AG04450 (cell line): ENCODE results near the gene FBXO7. TPM values are rescaled to one million over a fixed set of nuclear protein-coding genes. Genes with fewer than 3 reads are reported as not detected.
"Not testable (repeated sequence)": the region's sequence is repeated elsewhere in the genome, so short reads cannot be mapped to it uniquely, and the experiment has no call there.

Experiments used
- CTCF ChIA-PET: fragments of 300-600, 350-600 bp; formaldehyde crosslinking; extraction: SDS; loops from one replicate; lab custom pipeline; 2022; ENCODE audit warnings: antibody characterized with exemption, inconsistent platforms; lab: Charles Lee
- POLR2A ChIA-PET: fragments of 350-600 bp; formaldehyde crosslinking; extraction: SDS; loops from one replicate; lab custom pipeline; 2021; ENCODE audit warnings: antibody characterized with exemption, inconsistent platforms; lab: Yijun Ruan, JAX
- DNase-seq: peaks from one replicate; pipeline ENCODE4 v3.0.0-alpha.2; 2011; ENCODE audit warnings: low read depth, low spot score
- H3K27ac ChIP-seq: one replicate; pipeline ENCODE4 v1.5.1; 2012; ENCODE audit warnings: low read depth, low read length, control low read depth
- H3K27me3 ChIP-seq: one replicate; pipeline ENCODE4 v1.6.0; 2012; ENCODE audit warnings: low read length; ENCODE audit not compliant: control insufficient read depth, insufficient read depth
- H3K4me3 ChIP-seq: 2 replicates; pipeline ENCODE4 v1.5.1; 2011; ENCODE audit warnings: mild to moderate bottlenecking, low read depth, low read length, control low read depth
- H3K9me3 ChIP-seq: 2 replicates; pipeline ENCODE4 v1.5.1; 2012; ENCODE audit warnings: low read length; ENCODE audit not compliant: control insufficient read depth, insufficient read depth
- CTCF ChIP-seq: IDR thresholded peaks from 2 replicates; pipeline ENCODE4 v1.5.1; 2011; ENCODE audit warnings: low read depth, low read length, control low read depth, inconsistent platforms
- polyA plus RNA-seq: library from polyadenylated mRNA; depleted of rRNA; stranded (reverse); fragments of >200 nt; gene quantifications from 2 replicates; pipeline ENCODE4 v1.2.3, GENCODE V29; 2011

Gene FBXO7
- polyA plus RNA-seq, 1 experiment, result 156 TPM

GRCh38 chr22:32477596-32477995, 3.0 kb downstream of the FBXO7 start:
- DNase-seq, result no peak
- ChIA-PET CTCF (interaction anchor here (1.0 to 3.3 kb wide), 4 partner anchors 10 to 540 kb away, joined by 3 to 24 read pairs (median 4); no protein-coding TSS in a partner anchor), POLR2A (no interaction called here)
- Histone ChIP-seq H3K4me3 (no peak overlapping the region), H3K27me3 (no peaks in the 10 kb centered on the region), H3K9me3 (no peaks in the 10 kb centered on the region), H3K27ac (no peak overlapping the region)
- TF ChIP-seq CTCF, result no peak

GRCh38 chr22:32478552-32478951, 3.9 kb downstream of the FBXO7 start:
- H3K4me3 ChIP-seq, H3K27ac ChIP-seq, DNase-seq, POLR2A ChIA-PET, H3K27me3 ChIP-seq, H3K9me3 ChIP-seq: not testable (repeated sequence)
- CTCF ChIA-PET, result interaction anchor here (0.6 to 1.5 kb wide), 4 partner anchors 9 to 592 kb away, joined by 3 to 4 read pairs (median 3); no protein-coding TSS in a partner anchor

GRCh38 chr22:32478994-32479393, 4.4 kb downstream of the FBXO7 start:
- ChIA-PET CTCF (interaction anchor here (0.9 kb wide), 1 partner anchor 507 kb away, joined by 4 read pairs; no protein-coding TSS in a partner anchor), POLR2A (no interaction called here)

GRCh38 chr22:32480238-32480637, 5.6 kb downstream of the FBXO7 start:
- ChIA-PET POLR2A (no interaction called here), CTCF (interaction anchor here (0.6 to 0.7 kb wide), 3 partner anchors 16 to 324 kb away, joined by 3 to 5 read pairs (median 3); no protein-coding TSS in a partner anchor)
- TF ChIP-seq CTCF, result no peak
- Histone ChIP-seq H3K9me3 (no peaks in the 10 kb centered on the region), H3K27ac (no peak overlapping the region), H3K27me3 (no peaks in the 10 kb centered on the region), H3K4me3 (no peak overlapping the region)
- DNase-seq, result no peak

More at GRCh38 chr22:32478994-32479393, 4.4 kb downstream of the FBXO7 start:
- H3K27me3 ChIP-seq, result no peaks in the 10 kb centered on the region
- H3K9me3 ChIP-seq, result no peaks in the 10 kb centered on the region
- no peak for DNase-seq
- no peak overlapping the region for H3K4me3 ChIP-seq
- no peak overlapping the region for H3K27ac ChIP-seq
- TF ChIP-seq CTCF, result no peak

GRCh38 chr22:32482708-32483107, 8.1 kb downstream of the FBXO7 start:
- Histone ChIP-seq H3K4me3 (no peak overlapping the region), H3K9me3 (no peaks in the 10 kb centered on the region), H3K27ac (no peak overlapping the region), H3K27me3 (no peaks in the 10 kb centered on the region)
- DNase-seq, result no peak
- ChIA-PET POLR2A (no interaction called here), CTCF (interaction anchor here (1.4 kb wide), 1 partner anchor 217 kb away, joined by 5 read pairs; no protein-coding TSS in a partner anchor)
- TF ChIP-seq CTCF, result no peak
